ENCODE measurements around the gene ASB9. TPM values are rescaled to one million over a fixed set of nuclear protein-coding genes. Genes with fewer than 3 reads are reported as not detected.
A peak's percentile ranks its signal among the peaks of the same experiment; 100 is the strongest.

ASB9 gene
- total RNA-seq, 3 donors from 2014 or later (not counting 1 experiment from before 2014, with no cell fraction given): not detected

GRCh38 chrX:15204130-15204751 is 65.6 kb downstream of the ASB9 start:
- Histone ChIP-seq H3K27me3 (ENCODE audit: control insufficient read depth, insufficient read depth, low read length) (no peaks in the 10 kb centered on the region), H3K9me3 (ENCODE audit: control insufficient read depth, insufficient read depth, low read length) (no peaks in the 10 kb centered on the region), H3K36me3 (ENCODE audit: control insufficient read depth, insufficient read depth, low read length) (no peaks in the 10 kb centered on the region), H3K4me1 (ENCODE audit: control insufficient read depth, insufficient read depth, low read length) (no peaks in the 10 kb centered on the region), H3K4me3 (ENCODE audit: low read length) (no peak overlapping the region), H3K27ac (ENCODE audit: low read length) (no peak overlapping the region)
- intact Hi-C loops (cut with micrococcal nuclease): no loop called here
- WGBS (ENCODE audit: insufficient coverage): 86% methylated on average over 3 of the region's 4 CpGs
- Mint-ChIP-seq H3K36me3 (no peaks in the 10 kb centered on the region), H3K4me1 (peaks cover 9 to 17% of the 10 kb centered on the region in 2 donors), H3K27ac (peak overlapping the region; percentile 65 to 66), H3K9me3 (peaks cover 0 to 2% of the 10 kb centered on the region in 2 donors), H3K27me3 (ENCODE audit: low read depth in 2 of 2) (no peaks in the 10 kb centered on the region), H3K4me3 (peak overlapping the region; percentile 32)
- TF ChIP-seq, protein P1, sequence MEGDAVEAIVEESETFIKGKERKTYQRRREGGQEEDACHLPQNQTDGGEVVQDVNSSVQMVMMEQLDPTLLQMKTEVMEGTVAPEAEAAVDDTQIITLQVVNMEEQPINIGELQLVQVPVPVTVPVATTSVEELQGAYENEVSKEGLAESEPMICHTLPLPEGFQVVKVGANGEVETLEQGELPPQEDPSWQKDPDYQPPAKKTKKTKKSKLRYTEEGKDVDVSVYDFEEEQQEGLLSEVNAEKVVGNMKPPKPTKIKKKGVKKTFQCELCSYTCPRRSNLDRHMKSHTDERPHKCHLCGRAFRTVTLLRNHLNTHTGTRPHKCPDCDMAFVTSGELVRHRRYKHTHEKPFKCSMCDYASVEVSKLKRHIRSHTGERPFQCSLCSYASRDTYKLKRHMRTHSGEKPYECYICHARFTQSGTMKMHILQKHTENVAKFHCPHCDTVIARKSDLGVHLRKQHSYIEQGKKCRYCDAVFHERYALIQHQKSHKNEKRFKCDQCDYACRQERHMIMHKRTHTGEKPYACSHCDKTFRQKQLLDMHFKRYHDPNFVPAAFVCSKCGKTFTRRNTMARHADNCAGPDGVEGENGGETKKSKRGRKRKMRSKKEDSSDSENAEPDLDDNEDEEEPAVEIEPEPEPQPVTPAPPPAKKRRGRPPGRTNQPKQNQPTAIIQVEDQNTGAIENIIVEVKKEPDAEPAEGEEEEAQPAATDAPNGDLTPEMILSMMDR (IDR thresholded peaks at IDR 0.05): no peak
- ATAC-seq (no peak), DNase-seq (peak in 1 of 2 donors; percentile 1)

- no peaks in the 10 kb centered on the region for H3K36me3 ChIP-seq (ENCODE audit: control insufficient read depth, insufficient read depth, low read length)
- Mint-ChIP-seq H3K27me3 (ENCODE audit: low read depth in 2 of 2) (no peaks in the 10 kb centered on the region), H3K4me1 (peaks cover 9 to 17% of the 10 kb centered on the region in 2 donors), H3K27ac (peak overlapping the region; percentile 65 to 66), H3K4me3 (peak overlapping the region; percentile 32), H3K36me3 (no peaks in the 10 kb centered on the region), H3K9me3 (peaks cover 0 to 2% of the 10 kb centered on the region in 2 donors)
- DNase-seq: no peak
- intact Hi-C loops (cut with micrococcal nuclease): no loop called here
- no peaks in the 10 kb centered on the region for H3K4me1 ChIP-seq (ENCODE audit: control insufficient read depth, insufficient read depth, low read length)
- peak overlapping the region; percentile 35 for H3K27ac ChIP-seq (ENCODE audit: low read length)
- TF ChIP-seq, protein P1 (IDR thresholded peaks at IDR 0.05): no peak
- H3K27me3 ChIP-seq (ENCODE audit: control insufficient read depth, insufficient read depth, low read length): no peaks in the 10 kb centered on the region
- H3K9me3 ChIP-seq (ENCODE audit: control insufficient read depth, insufficient read depth, low read length): no peaks in the 10 kb centered on the region
- H3K4me3 ChIP-seq (ENCODE audit: low read length): no peak overlapping the region
- ATAC-seq: no peak
- WGBS (ENCODE audit: insufficient coverage): 75% methylated on average over 1 of the region's 2 CpGs
Observed at GRCh38 chrX:15203694-15204093, 66.2 kb downstream of the ASB9 start.

GRCh38 chrX:15202454-15203177 is 67.3 kb downstream of the ASB9 start:
- Histone ChIP-seq H3K27me3 (ENCODE audit: control insufficient read depth, insufficient read depth, low read length) (no peaks in the 10 kb centered on the region), H3K9me3 (ENCODE audit: control insufficient read depth, insufficient read depth, low read length) (no peaks in the 10 kb centered on the region), H3K4me3 (ENCODE audit: low read length) (no peak overlapping the region), H3K4me1 (ENCODE audit: control insufficient read depth, insufficient read depth, low read length) (no peaks in the 10 kb centered on the region), H3K36me3 (ENCODE audit: control insufficient read depth, insufficient read depth, low read length) (no peaks in the 10 kb centered on the region), H3K27ac (ENCODE audit: low read length) (no peak overlapping the region)
- no peak overlapping the region for H3K4me3 Mint-ChIP-seq
- TF ChIP-seq, protein P1 (IDR thresholded peaks at IDR 0.05): no peak
- H3K27ac Mint-ChIP-seq: peak overlapping the region in 1 of 2 donors; percentile 65
- DNase-seq (no peak), ATAC-seq (peak in 2 of 3 donors; percentile 26 to 34)
- H3K9me3 Mint-ChIP-seq: peaks cover 0 to 2% of the 10 kb centered on the region in 2 donors
- H3K4me1 Mint-ChIP-seq: peaks cover 9 to 17% of the 10 kb centered on the region in 2 donors
- intact Hi-C loops (cut with micrococcal nuclease): no loop called here
- whole genome bisulfite sequencing (ENCODE audit: insufficient coverage): 92% methylated on average over 1 of the region's 2 CpGs
- H3K27me3 Mint-ChIP-seq (ENCODE audit: low read depth in 2 of 2): no peaks in the 10 kb centered on the region
- no peaks in the 10 kb centered on the region for H3K36me3 Mint-ChIP-seq
